ENCODE data around the gene EGFLAM.
A peak's percentile ranks its signal among the peaks of the same experiment; 100 is the strongest.

The EGFLAM gene

GRCh38 chr5:38267372-38267771 is 9.0 kb downstream of the EGFLAM start:
- DNase-seq = no peak

- no peak for DNase-seq
These were observed 15.3 kb downstream of the EGFLAM start for GRCh38 chr5:38273626-38274025.

- DNase-seq = no peak
These were observed 16.0 kb downstream of the EGFLAM start for GRCh38 chr5:38274370-38274769.

GRCh38 chr5:38284384-38284783 is 26.0 kb downstream of the EGFLAM start:
- DNase-seq = no peak

- DNase-seq = no peak
These were observed 26.9 kb downstream of the EGFLAM start for GRCh38 chr5:38285226-38285625.

- DNase-seq = no peak
These were observed 27.6 kb downstream of the EGFLAM start for GRCh38 chr5:38286002-38286401.

- no peak for DNase-seq
These were observed 28.8 kb downstream of the EGFLAM start for GRCh38 chr5:38287124-38287523.

- no peak for DNase-seq
These were observed 31.1 kb downstream of the EGFLAM start for GRCh38 chr5:38289457-38289856.

GRCh38 chr5:38290028-38290653 is 31.8 kb downstream of the EGFLAM start:
- no peak for DNase-seq

- no peak for DNase-seq
These were observed 33.0 kb downstream of the EGFLAM start for GRCh38 chr5:38291355-38291754.

GRCh38 chr5:38292228-38292627 is 33.9 kb downstream of the EGFLAM start:
- DNase-seq = no peak

- no peak for DNase-seq
These were observed 37.4 kb downstream of the EGFLAM start for GRCh38 chr5:38295751-38296150.

- DNase-seq = no peak
These were observed 39.7 kb downstream of the EGFLAM start for GRCh38 chr5:38297830-38298608.

GRCh38 chr5:38299585-38299984 is 41.2 kb downstream of the EGFLAM start:
- DNase-seq = no peak

- DNase-seq = no peak
These were observed 46.8 kb downstream of the EGFLAM start for GRCh38 chr5:38305148-38305547.

GRCh38 chr5:38307845-38308244 is 49.5 kb downstream of the EGFLAM start:
- DNase-seq = no peak

GRCh38 chr5:38316544-38317224 is 58.3 kb downstream of the EGFLAM start:
- DNase-seq = no peak

GRCh38 chr5:38317868-38318267 is 59.5 kb downstream of the EGFLAM start:
- DNase-seq = no peak

- no peak for DNase-seq
These were observed 61.1 kb downstream of the EGFLAM start for GRCh38 chr5:38319491-38319890.

- no peak for DNase-seq
These were observed 63.6 kb downstream of the EGFLAM start for GRCh38 chr5:38321978-38322377.

- DNase-seq = peak; percentile 49
These were observed 65.4 kb downstream of the EGFLAM start for GRCh38 chr5:38323645-38324295.

GRCh38 chr5:38329132-38329715 is 70.9 kb downstream of the EGFLAM start:
- DNase-seq = no peak

GRCh38 chr5:38330207-38330606 is 71.8 kb downstream of the EGFLAM start:
- no peak for DNase-seq
